ENCODE results near the gene SGTA. TPM values are rescaled to one million over a fixed set of nuclear protein-coding genes. Genes with fewer than 3 reads are reported as not detected.
"Not testable (repeated sequence)": the region's sequence is repeated elsewhere in the genome, so short reads cannot be mapped to it uniquely, and the experiment has no call there.

Gene SGTA
- total RNA-seq, 2 experiments from 2014 or later: 51.0 to 51.1 TPM

GRCh38 chr19:2714531-2715269 is 68.4 kb downstream of the SGTA start:
- ChIA-PET POLR2A (no interaction called here), CTCF (no interaction called here)
- Mint-ChIP-seq H3K27me3 (ENCODE audit: low read depth) (peaks cover 4% of the 10 kb centered on the region), H3K27ac (no peak overlapping the region), H3K4me3 (no peak overlapping the region), H3K4me1 (ENCODE audit: low read depth) (no peaks in the 10 kb centered on the region), H3K36me3 (ENCODE audit: low read depth) (peaks cover 3% of the 10 kb centered on the region), H3K9me3 (ENCODE audit: insufficient read depth) (peaks cover 8% of the 10 kb centered on the region)
- DNase-seq: no peak
- ATAC-seq: no peak

DNA sequence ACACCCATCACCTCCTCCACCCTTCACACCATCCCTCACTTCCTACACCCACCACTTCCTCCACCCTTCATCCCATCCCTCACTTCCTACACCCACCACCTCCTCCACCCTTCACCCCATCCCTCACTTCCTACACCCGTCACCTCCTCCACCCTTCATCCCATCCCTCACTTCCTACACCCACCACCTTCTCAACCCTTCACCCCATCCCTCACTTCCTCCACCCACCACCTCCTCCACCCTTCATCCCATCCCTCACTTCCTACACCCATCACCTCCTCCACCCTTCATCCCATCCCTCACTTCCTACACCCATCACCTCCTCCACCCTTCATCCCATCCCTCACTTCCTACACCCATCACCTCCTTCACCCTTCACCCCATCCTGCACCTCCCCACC is 69.0 kb downstream of the SGTA start:
- H3K4me3 Mint-ChIP-seq; H3K4me1 Mint-ChIP-seq (ENCODE audit: low read depth); ATAC-seq; CTCF ChIA-PET; H3K36me3 Mint-ChIP-seq (ENCODE audit: low read depth); POLR2A ChIA-PET; H3K27me3 Mint-ChIP-seq (ENCODE audit: low read depth); H3K27ac Mint-ChIP-seq; H3K9me3 Mint-ChIP-seq (ENCODE audit: insufficient read depth); DNase-seq: not testable (repeated sequence)

DNA sequence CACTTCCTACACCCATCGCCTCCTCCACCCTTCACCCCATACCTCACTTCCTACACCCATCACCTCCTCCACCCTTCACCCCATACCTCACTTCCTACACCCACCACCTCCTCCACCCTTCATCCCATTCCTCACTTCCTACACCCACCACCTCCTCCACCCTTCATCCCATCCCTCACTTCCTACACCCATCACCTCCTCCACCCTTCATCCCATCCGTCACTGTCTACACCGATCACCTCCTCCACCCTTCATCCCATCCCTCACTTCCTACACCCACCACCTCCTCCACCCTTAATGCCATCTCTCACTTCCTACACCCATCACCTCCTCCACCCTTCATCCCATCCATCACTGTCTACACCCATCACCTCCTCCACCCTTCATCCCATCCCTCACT is 69.9 kb downstream of the SGTA start:
- H3K9me3 Mint-ChIP-seq (ENCODE audit: insufficient read depth); CTCF ChIA-PET; H3K27ac Mint-ChIP-seq; H3K4me3 Mint-ChIP-seq; DNase-seq; H3K27me3 Mint-ChIP-seq (ENCODE audit: low read depth); H3K36me3 Mint-ChIP-seq (ENCODE audit: low read depth); H3K4me1 Mint-ChIP-seq (ENCODE audit: low read depth); ATAC-seq: not testable (repeated sequence)
- POLR2A ChIA-PET: interaction anchor here (1.0 kb wide), 1 partner anchor 13 kb away, joined by 4 read pairs; no protein-coding TSS in a partner anchor

GRCh38 chr19:2711875-2712205 is 71.2 kb downstream of the SGTA start:
- ATAC-seq (no peak), DNase-seq (no peak)
- Mint-ChIP-seq H3K27ac (no peak overlapping the region), H3K9me3 (ENCODE audit: insufficient read depth) (peaks cover 8% of the 10 kb centered on the region), H3K27me3 (ENCODE audit: low read depth) (no peaks in the 10 kb centered on the region), H3K4me1 (ENCODE audit: low read depth) (no peaks in the 10 kb centered on the region), H3K4me3 (no peak overlapping the region), H3K36me3 (ENCODE audit: low read depth) (peaks cover 3% of the 10 kb centered on the region)
- POLR2A ChIA-PET: no interaction called here
- CTCF ChIA-PET: no interaction called here

DNA sequence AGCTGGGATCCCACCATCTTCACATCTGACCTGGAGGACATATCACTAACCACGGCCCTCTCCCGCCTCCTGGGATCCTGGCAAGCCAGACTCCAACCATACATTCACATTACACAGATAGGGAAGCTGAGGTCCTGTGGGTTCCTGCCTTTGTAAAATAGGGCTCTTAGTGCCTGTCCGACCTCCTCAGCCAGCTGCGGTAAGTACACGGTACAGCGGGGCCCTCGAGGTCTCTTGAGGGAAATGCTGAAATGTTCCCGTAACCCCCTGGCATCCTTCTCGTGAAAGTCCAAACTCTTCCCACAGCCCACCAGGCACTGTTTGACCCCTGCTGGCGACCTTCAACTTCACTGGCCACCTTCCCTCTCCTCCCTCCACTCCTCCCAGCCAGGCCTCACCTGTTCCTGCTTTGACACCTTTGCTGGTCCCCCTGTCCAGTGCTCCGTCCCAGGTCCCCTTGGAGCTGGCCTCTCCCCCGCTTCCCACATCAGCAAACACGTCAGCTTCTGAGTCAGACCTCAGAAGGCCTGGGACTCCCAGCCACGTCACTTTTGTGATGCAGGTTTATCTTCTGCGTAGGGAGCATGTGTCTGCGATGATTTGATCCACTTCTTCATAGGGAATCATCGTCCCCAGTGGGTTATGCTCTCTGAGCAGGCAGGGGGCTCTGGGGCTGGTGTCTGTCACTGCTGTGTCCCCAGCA is 71.8 kb downstream of the SGTA start:
- no peak for ATAC-seq
- no peaks in the 10 kb centered on the region for H3K27me3 Mint-ChIP-seq (ENCODE audit: low read depth)
- ChIA-PET POLR2A (no interaction called here), CTCF (no interaction called here)
- H3K9me3 Mint-ChIP-seq (ENCODE audit: insufficient read depth): peaks cover 8% of the 10 kb centered on the region
- no peak overlapping the region for H3K4me3 Mint-ChIP-seq
- peaks cover 3% of the 10 kb centered on the region for H3K36me3 Mint-ChIP-seq (ENCODE audit: low read depth)
- no peak for DNase-seq
- no peaks in the 10 kb centered on the region for H3K4me1 Mint-ChIP-seq (ENCODE audit: low read depth)
- H3K27ac Mint-ChIP-seq: no peak overlapping the region

DNA sequence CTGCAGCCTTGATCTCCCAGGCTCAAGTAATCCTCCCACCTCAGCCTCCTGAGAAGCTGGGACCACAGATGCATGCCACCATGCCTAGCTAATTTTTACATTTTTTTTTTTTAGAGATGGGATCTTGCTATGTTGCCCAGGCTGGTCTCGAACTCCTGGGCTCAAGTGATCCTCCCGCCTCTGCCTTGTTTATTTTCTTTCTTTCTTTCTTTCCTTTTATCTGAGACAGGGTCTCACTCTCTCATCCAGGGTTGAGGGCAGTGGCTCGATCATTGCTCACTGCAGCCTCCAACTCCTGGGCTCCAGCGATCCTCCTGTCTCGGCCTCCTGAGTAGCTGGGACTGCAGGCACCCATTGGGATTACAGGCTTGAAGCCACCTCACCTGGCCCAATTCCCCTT is 76.8 kb downstream of the SGTA start:
- ChIA-PET CTCF (no interaction called here), POLR2A (no interaction called here)
- DNase-seq: no peak
- Mint-ChIP-seq H3K4me3 (no peak overlapping the region), H3K36me3 (ENCODE audit: low read depth) (no peaks in the 10 kb centered on the region), H3K27ac (no peak overlapping the region), H3K4me1 (ENCODE audit: low read depth) (peaks cover 5% of the 10 kb centered on the region), H3K9me3 (ENCODE audit: insufficient read depth) (no peaks in the 10 kb centered on the region), H3K27me3 (ENCODE audit: low read depth) (peaks cover 2% of the 10 kb centered on the region)
- no peak for ATAC-seq

Other genes with a start within 250 kb of the SGTA start
- under 1 TPM; 0.08 to 0.13 TPM for gene GNG7, start 80.6 kb downstream of the SGTA start, total RNA-seq
- not detected for gene DIRAS1, start 61.9 kb downstream of the SGTA start, total RNA-seq
- 10 to 100 TPM; 28.1 to 38.2 TPM for gene SLC39A3, start 43.3 kb downstream of the SGTA start, total RNA-seq
- 100 to 1,000 TPM; 106 to 121 TPM for gene THOP1, start 2.2 kb upstream of the SGTA start, total RNA-seq
- gene ZNF554, start 36.6 kb upstream of the SGTA start, total RNA-seq: 1 to 10 TPM; 2.1 to 2.5 TPM
- 1 to 10 TPM; 1.9 to 2.6 TPM for gene ZNF555, start 58.2 kb upstream of the SGTA start, total RNA-seq
- gene ZNF556, start 84.1 kb upstream of the SGTA start, total RNA-seq: not detected
- 1 to 10 TPM; 4.0 to 4.5 TPM for gene ZNF57, start 117.7 kb upstream of the SGTA start, total RNA-seq
- 1 to 10 TPM; 3.7 to 4.3 TPM for gene ZNF77, start 161.7 kb upstream of the SGTA start, total RNA-seq
- gene TLE6, start 194.3 kb upstream of the SGTA start, total RNA-seq: 1 to 10 TPM; 2.0 to 2.7 TPM
- gene TLE2, start 246.0 kb upstream of the SGTA start, total RNA-seq: under 1 TPM; 0.24 to 0.57 TPM